Esophagus muscularis mucosa (tissue), 4 donors: ENCODE results near the gene CSNK1D.

ENCODE experiments used
- EP300 ChIP-seq: sonication (generic); formaldehyde crosslinking; IDR thresholded peaks from one replicate; pipeline ENCODE4 v1.6.1; 2017; ENCODE audit warnings: antibody characterized with exemption
- POLR2A ChIP-seq: fragments of 450-650 bp; IDR thresholded peaks from one replicate; pipeline ENCODE4 v1.6.1; 2017; ENCODE audit warnings: antibody characterized with exemption, moderate library complexity, mild to moderate bottlenecking, low read depth
- POLR2AphosphoS5 ChIP-seq, 2 donors: sonication (generic); formaldehyde crosslinking; IDR thresholded peaks; one replicate each; pipeline ENCODE4 v1.6.1; 2017; ENCODE audit warnings: antibody characterized with exemption in 2 of 2
- TF ChIP-seq, protein P1 (sequence below), 3 experiments: fragments of 200-600 bp in 2 of 3; fragments of 450-650 bp in 1 of 3; sonication (generic) in 2 of 3; IDR thresholded peaks; one replicate each; pipeline ENCODE4 v1.5.1; 2017 to 2019; ENCODE audit warnings: antibody characterized with exemption in 3 of 3, mild to moderate bottlenecking in 2 of 3, moderate library complexity in 1 of 3

GRCh38 chr17:82314727-82315605, 41.5 kb upstream of the CSNK1D start:
- no peak for TF ChIP-seq EP300
- TF ChIP-seq, protein P1, sequence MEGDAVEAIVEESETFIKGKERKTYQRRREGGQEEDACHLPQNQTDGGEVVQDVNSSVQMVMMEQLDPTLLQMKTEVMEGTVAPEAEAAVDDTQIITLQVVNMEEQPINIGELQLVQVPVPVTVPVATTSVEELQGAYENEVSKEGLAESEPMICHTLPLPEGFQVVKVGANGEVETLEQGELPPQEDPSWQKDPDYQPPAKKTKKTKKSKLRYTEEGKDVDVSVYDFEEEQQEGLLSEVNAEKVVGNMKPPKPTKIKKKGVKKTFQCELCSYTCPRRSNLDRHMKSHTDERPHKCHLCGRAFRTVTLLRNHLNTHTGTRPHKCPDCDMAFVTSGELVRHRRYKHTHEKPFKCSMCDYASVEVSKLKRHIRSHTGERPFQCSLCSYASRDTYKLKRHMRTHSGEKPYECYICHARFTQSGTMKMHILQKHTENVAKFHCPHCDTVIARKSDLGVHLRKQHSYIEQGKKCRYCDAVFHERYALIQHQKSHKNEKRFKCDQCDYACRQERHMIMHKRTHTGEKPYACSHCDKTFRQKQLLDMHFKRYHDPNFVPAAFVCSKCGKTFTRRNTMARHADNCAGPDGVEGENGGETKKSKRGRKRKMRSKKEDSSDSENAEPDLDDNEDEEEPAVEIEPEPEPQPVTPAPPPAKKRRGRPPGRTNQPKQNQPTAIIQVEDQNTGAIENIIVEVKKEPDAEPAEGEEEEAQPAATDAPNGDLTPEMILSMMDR (IDR thresholded peaks at IDR 0.05) = no peak
- TF ChIP-seq POLR2A = no peak
- TF ChIP-seq POLR2AphosphoS5 (IDR thresholded peaks at IDR 0.05) = no peak
